GM12892 (cell line): ENCODE results near the gene HPRT1.

Experiments used
- POLR2A ChIP-seq: IDR thresholded peaks from 2 replicates; pipeline ENCODE4 v1.6.1; 2011; ENCODE audit warnings: low read depth, low read length, control low read depth
- POLR2AphosphoS5 ChIP-seq: IDR thresholded peaks from 2 replicates; pipeline ENCODE4 v1.6.1; 2011; ENCODE audit warnings: low read depth, low read length, control low read depth
- TAF1 ChIP-seq: IDR thresholded peaks from 2 replicates; pipeline ENCODE4 v1.6.1; 2011; ENCODE audit warnings: low read depth, mild to moderate bottlenecking, control low read depth, low read length, borderline replicate concordance

DNA sequence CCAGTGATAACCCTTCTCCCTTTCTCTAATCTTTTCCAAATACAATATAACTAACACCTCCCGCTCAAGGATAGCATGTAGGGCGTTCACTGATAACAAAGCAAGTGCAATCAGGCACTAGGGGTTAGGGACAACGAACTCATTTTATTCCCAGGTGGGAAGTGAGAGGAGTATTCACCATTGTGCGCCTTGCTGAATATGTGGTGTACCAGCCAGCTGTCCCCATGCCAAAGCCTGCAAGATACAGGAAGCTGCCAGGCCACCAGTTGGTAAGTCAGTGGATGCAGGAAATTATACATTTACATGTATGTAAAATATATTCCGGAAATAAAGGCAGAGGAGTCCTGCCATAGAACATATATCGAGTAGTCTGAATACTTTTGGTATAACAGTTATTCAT, 6.3 kb upstream of the HPRT1 start:
- TF ChIP-seq POLR2A (no peak), POLR2AphosphoS5 (no peak), TAF1 (no peak)
